MV-4-11 (cell line): Measurements from ENCODE around the gene CELSR1.

Experiments
- DNase-seq: peaks from one replicate; lab custom pipeline; 2025; lab: John Stamatoyannopoulos, UW

CELSR1 gene

DNA sequence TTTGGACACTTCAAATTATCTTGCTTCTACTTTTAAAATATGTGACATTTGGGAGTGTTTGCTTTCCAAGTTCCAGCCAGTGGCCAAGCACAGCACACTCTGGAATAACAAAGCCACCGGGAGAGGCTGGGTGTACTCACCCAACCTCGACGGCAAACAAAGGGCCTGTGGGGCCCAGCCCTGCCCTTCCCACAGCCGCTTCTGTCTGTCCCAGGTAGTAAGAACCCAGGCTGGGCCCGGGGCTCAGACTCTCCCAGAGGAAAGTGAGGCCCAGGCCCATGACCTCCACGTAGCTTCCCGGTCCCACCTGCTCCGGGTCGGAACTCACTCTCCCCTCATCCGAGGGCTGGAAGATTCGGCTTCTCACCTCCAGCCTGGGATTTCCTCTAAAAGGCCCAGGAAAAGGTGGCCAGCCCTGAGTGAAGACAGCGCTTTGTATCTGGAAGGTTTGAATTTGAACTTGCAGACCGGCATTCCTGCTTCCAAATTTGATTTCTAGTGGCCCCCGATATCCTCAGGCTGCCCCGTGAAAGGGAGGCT lies 93.5 kb downstream of the CELSR1 start:
- DNase-seq: no peak

- DNase-seq: no peak
Observed at GRCh38 chr22:46442217-46442853, 95.1 kb downstream of the CELSR1 start.

- DNase-seq: no peak
Observed at GRCh38 chr22:46439576-46440465, 97.6 kb downstream of the CELSR1 start.

GRCh38 chr22:46439111-46439510 lies 98.3 kb downstream of the CELSR1 start:
- no peak for DNase-seq

DNA sequence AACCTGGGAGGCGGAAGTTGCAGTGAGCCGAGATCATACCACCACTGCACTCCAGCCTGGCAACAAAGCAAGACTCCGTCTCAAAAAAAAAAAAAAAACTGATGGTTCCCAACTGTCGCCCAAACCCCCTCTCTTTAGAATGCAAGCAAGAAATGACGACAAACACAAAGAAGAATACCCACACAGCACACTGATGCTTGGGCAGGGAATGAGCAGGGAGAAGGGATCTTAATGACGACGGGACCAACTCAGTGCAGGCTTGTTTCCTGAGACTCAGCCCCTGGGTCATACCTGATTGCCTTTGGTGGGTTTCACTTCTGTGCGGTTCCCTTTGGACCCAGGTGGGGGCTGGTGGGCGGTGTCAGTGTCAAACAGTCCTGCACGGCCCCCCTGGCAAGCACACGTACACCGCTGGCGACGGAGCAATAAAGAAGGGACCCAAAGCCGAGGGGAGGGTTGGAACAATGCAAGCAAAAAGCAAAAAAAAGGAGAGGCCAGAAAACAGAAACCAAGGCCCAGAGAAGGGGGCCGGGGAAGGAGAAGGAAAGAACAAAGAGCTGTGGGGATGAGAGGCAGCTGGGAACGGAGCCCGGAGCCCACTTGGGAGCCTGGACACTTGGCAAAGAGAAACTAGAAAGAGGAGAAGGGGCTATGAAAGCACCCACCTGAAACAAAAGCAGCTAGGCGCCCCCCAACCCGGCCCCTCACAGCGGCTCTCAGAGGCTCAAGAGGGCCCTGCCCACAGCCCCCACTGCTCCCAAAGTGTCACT lies 99.6 kb downstream of the CELSR1 start:
- DNase-seq: no peak

DNA sequence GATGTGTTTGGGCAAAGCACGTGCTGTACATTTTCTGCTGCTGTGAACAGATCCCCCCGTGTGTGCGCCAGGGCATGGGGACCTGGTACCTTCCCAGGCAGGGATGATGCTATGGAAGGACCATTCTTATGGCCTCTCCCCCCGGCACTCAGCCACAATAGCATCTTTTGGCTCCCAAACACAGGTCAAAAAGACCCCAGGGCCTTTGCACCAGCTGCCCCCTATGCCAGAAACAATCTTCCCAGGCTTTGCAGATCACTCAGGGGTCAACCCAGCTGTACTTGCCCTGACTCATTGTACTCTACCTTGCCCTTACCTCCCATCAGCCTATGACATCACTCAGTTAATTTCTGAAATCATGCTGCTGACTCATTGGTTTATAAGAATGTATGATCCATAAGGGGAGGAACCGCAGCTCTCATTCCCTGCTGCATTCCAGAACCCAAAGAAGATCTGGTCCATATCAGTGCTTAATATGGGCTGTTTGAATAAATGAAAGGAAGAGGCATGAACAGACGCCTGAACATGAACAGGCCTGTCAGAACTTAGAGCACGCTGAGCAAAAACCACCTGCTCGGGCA lies 100.7 kb downstream of the CELSR1 start:
- DNase-seq: no peak

DNA sequence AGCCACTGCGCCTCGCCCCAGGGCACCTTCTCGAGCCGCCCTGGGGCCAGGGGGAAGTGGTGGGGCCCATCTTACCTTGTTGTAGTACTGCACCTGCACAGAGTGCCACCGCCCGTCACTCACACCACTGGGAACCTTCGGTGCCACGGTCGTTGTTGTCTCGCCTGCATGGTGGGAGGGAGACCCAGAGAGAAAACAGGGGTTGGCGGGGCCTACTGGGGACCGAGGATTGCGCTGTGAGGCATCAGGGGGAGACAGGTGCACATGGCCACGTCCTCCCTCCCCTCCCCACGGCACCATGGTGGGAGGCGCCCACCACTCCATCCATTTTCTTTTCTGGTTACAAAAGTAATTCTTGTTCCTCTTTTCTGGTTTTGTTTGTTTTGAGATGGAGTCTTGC lies 104.1 kb downstream of the CELSR1 start:
- DNase-seq: peak; percentile 24

DNA sequence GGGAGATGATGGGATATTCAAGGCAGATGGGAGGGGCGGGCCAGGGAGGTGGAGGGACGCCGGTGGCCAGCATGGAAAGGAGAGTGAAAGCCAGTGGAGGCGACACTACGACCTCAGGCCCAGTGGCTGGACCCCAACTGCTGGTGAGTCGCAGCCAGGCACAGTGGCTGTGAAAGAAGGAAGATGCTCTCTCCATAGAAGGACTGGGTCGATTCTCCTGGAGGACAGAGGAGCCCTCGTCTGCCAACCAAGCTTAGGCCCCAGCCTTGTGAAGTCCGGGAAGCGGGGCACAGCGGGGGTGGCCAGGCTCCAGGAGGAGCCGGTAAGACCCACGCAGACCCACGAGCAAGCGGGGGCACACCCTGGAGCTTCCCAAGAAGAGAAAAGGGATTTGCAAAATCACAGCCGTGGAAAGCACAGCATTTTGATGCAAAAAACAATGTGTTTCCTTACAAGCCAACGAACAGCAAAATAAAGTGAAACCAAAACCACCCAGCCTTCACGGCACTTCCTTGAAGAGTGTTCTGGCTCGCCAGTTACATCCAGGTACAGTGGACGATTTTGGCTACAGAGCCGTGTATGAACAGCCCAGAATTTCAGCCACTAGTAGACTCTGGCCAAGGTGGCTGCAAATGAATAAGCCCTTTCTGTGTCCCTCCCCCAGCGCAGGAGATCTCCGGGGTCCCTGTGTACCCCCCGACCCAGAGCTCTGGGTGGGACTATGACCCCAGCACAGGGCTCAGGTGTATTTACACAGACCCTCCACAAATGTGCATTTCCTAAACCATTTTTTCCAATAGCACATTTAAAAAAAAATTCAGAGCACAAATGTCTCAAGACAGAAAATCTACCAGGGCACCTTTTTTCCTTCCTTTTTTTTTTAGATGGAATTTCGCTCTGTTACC lies 105.0 kb downstream of the CELSR1 start:
- DNase-seq: peak; percentile 5

- DNase-seq: no peak
Observed at GRCh38 chr22:46430961-46431838, 106.2 kb downstream of the CELSR1 start.

GRCh38 chr22:46429325-46429853 lies 108.0 kb downstream of the CELSR1 start:
- no peak for DNase-seq

DNA sequence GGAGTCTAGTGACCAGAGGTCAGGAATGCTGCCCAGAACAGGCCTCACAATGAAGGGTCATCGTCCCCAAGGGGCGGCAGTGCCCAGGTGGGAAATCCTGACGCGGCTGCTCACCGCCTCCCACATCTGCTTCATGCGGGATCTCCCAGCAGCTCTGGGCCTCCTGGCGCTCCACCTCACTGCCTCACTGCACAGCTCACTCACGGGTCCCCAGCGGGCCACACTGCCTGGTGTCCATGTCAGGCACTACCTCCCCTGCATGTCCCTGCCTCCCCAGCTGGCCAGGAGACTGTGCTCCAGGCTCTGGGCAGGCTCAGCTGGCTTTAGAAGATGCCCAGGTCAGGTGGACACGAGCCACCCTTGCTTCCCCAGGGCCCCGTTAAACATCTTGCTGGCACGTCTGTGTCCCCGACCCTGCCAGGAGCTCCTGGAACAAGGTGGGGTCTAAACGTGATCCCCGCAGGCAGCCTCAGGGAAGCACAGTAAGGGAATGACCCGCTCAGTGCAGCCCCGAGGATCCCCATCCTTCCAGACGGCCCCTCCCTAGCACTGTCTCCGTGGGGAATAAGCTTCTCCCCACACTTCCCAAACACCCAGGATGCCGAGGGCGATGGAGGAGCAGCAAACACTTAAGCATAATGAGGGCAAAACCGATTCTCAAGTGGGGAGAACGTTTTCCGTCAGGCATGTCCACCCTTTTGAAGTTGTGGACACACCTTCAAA lies 108.7 kb downstream of the CELSR1 start:
- no peak for DNase-seq

- DNase-seq: no peak
Observed at GRCh38 chr22:46428171-46428570, 109.2 kb downstream of the CELSR1 start.

GRCh38 chr22:46425016-46425415 lies 112.4 kb downstream of the CELSR1 start:
- DNase-seq: peak; percentile 76

DNA sequence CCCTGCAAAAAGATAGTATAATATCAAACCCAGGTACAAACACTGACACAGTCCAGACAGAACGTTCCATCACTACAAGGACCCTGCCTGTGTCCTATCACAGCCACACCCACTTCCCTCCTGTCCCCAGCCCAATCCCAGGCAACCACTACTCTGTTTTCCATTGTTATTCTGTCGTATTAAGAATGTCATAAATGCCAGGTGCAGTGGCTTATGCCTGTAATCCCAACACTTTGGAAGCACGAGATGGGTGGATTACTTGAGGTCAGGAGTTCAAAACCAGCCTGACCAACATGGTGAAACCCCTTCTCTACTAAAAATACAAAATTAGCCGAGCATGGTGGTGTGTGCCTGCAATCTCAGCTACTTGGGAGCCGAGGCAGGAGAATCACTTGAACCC lies 112.9 kb downstream of the CELSR1 start:
- no peak for DNase-seq

DNA sequence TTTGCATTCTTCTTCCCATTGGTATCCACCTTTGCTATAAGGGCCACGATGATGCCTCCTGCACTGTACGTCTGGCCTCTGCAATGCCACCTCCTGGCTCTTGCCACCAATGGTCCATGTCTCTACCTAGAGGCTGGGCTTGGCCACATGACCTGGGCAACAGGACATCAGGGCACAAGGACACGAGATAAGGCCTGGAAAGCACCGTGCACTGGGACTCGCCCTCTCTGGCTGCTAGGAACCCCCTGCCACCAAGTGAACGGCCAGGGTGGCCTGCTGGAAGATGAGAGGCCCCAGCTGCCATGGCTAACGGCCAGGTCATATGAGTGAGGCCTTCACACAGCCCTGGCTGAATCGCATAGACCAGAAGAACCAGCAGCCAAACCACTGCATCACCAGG lies 114.5 kb downstream of the CELSR1 start:
- no peak for DNase-seq

- no peak for DNase-seq
Observed at GRCh38 chr22:46421267-46421666, 116.2 kb downstream of the CELSR1 start.

DNA sequence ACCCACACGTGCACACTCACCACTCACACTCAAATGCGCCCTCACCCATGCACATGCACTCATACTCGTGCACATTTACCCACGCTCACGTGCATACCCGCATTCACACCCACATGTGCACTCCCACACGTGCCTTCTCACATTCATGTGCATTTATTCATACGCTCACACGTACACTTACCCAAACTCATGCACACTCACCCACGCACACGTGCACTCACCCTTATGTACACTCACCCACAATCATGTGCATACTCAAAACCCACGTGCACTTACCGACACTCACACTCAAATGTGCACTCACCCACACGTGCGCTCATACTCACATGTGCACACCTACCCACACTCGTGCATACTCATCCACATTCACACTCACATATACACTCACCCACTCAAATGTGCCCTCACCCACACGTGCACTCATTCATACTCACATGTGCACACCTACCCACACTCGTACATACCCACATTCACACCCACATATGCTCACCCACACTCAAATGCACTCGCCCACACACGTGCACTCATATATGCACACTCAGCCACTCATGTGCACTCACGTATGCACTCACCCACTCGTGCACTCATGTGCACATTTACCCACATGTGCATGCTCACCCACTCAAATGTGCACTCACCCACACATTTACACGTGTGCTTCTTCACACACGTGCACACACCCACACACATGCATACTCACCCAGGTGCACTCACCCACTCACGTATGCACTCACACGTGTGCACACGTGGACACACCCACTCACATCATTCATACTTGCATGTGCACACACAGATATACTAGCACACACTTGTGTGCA lies 117.5 kb downstream of the CELSR1 start:
- DNase-seq: no peak

DNA sequence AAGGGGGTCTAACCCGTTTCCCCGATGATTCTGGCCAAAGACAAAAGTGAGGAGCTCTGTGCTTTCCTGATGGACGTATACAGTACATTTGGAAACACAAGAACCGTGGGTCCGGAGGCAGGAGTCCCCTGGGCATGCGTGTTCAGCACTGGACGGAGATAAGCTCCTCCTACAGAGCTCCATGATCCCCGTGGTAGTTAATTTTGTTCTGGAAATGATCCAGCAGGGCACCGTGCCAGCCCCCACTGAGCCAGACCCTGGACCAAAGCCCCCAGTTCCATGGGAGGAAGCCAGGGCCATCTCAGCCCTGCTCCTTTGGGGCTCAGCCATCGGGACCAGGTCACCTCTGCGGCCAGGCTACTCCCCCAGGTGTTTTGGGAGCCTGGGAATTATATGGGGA lies 118.6 kb downstream of the CELSR1 start:
- DNase-seq: no peak
